Neural cell (in vitro differentiated cells): ENCODE results near the gene PIGB. TPM values are rescaled to one million over a fixed set of nuclear protein-coding genes. Genes with fewer than 3 reads are reported as not detected.

Source experiments
- H2AFZ ChIP-seq: fragments of 200-600, 300-800 bp; sonication (generic), shearing (Covaris generic); 2 replicates; pipeline ENCODE4 v1.6.0; 2014; ENCODE audit warnings: low read depth, mild to moderate bottlenecking, antibody characterized with exemption, low read length, moderate library complexity
- H3F3A ChIP-seq: fragments of 200-600 bp; shearing (Covaris generic); 2 replicates; pipeline ENCODE4 v1.6.1; 2016; ENCODE audit warnings: mild to moderate bottlenecking, moderate library complexity, mixed read lengths, antibody characterized with exemption, low read length; ENCODE audit not compliant: insufficient read depth, poor library complexity, severe bottlenecking
- H3K27ac ChIP-seq: fragments of 200-600, 300-800 bp; sonication (generic), shearing (Covaris generic); 2 replicates; pipeline ENCODE4 v1.5.1; 2014; ENCODE audit warnings: mild to moderate bottlenecking, low read length, moderate library complexity
- H3K27me3 ChIP-seq: fragments of 300-800, 200-600 bp; sonication (generic), shearing (Covaris generic); 2 replicates; pipeline ENCODE4 v1.6.0; 2014; ENCODE audit warnings: mild to moderate bottlenecking, low read depth, low read length, moderate library complexity; ENCODE audit not compliant: insufficient read depth
- H3K36me3 ChIP-seq: fragments of 300-800, 200-600 bp; sonication (generic), shearing (Covaris generic); 2 replicates; pipeline ENCODE4 v1.5.1; 2014; ENCODE audit warnings: mild to moderate bottlenecking, antibody characterized with exemption, low read length, moderate library complexity; ENCODE audit not compliant: insufficient read depth
- H3K4me2 ChIP-seq: fragments of 300-800, 200-600 bp; sonication (generic), shearing (Covaris generic); 2 replicates; pipeline ENCODE4 v1.6.0; 2014; ENCODE audit warnings: mild to moderate bottlenecking, low read length
- H3K4me3 ChIP-seq: fragments of 300-800, 200-600 bp; sonication (generic), shearing (Covaris generic); 2 replicates; pipeline ENCODE4 v1.5.1; 2014; ENCODE audit warnings: mild to moderate bottlenecking, low read length, moderate library complexity
- H3K79me2 ChIP-seq: fragments of 200-600 bp; shearing (Covaris generic); replicated peaks from 2 replicates; pipeline ENCODE4 v1.6.0; 2014; ENCODE audit warnings: mild to moderate bottlenecking, low read length, moderate library complexity; ENCODE audit not compliant: insufficient read depth
- H3K9ac ChIP-seq: fragments of 300-800, 200-600 bp; sonication (generic), shearing (Covaris generic); 2 replicates; pipeline ENCODE4 v1.6.1; 2016; ENCODE audit warnings: mild to moderate bottlenecking, low read length, mixed read lengths
- H3K9me2 ChIP-seq: fragments of 200-600 bp; shearing (Covaris generic); 2 replicates; pipeline ENCODE4 v1.6.1; 2016; ENCODE audit warnings: mild to moderate bottlenecking, low read length, mixed read lengths; ENCODE audit not compliant: insufficient read depth
- H3K9me3 ChIP-seq: fragments of 200-600, 300-800 bp; sonication (generic), shearing (Covaris generic); 2 replicates; pipeline ENCODE4 v1.6.1; 2016; ENCODE audit warnings: mild to moderate bottlenecking, mixed run types, low read length, moderate library complexity, mixed read lengths
- H4K20me1 ChIP-seq: fragments of 200-600 bp; shearing (Covaris generic); 2 replicates; pipeline ENCODE4 v1.6.1; 2016; ENCODE audit warnings: mild to moderate bottlenecking, mixed run types; ENCODE audit not compliant: insufficient read depth
- EP300 ChIP-seq: fragments of 450-650 bp; conservative IDR thresholded peaks from 2 replicates; pipeline ENCODE4 v1.6.1; 2014; ENCODE audit warnings: antibody characterized with exemption, mild to moderate bottlenecking, moderate library complexity; ENCODE audit not compliant: poor library complexity, severe bottlenecking
- EZH2 ChIP-seq: fragments of 200-600, 300-800 bp; shearing (Covaris generic), sonication (generic); IDR thresholded peaks from 2 replicates; pipeline ENCODE4 v1.6.1; 2014; ENCODE audit warnings: antibody characterized with exemption, low read length, borderline replicate concordance, mild to moderate bottlenecking; ENCODE audit not compliant: insufficient read depth, poor library complexity, severe bottlenecking
- MXI1 ChIP-seq: fragments of 450-650 bp; conservative IDR thresholded peaks from 2 replicates; pipeline ENCODE4 v1.6.1; 2014; ENCODE audit warnings: antibody characterized with exemption, mild to moderate bottlenecking; ENCODE audit not compliant: poor library complexity, severe bottlenecking
- POLR2AphosphoS5 ChIP-seq: IDR thresholded peaks from 2 replicates; pipeline ENCODE4 v1.6.1; 2012
- RAD21 ChIP-seq: fragments of 450-650 bp; conservative IDR thresholded peaks from 2 replicates; pipeline ENCODE4 v1.6.1; 2014; ENCODE audit warnings: antibody characterized with exemption, mild to moderate bottlenecking, moderate library complexity
- SMC3 ChIP-seq: fragments of 450-650 bp; conservative IDR thresholded peaks from 2 replicates; pipeline ENCODE4 v1.6.1; 2014; ENCODE audit warnings: antibody characterized with exemption, mild to moderate bottlenecking, moderate library complexity; ENCODE audit not compliant: poor library complexity
- TAF1 ChIP-seq: IDR thresholded peaks from 2 replicates; pipeline ENCODE4 v1.6.1; 2012; ENCODE audit warnings: low read depth
- polyA plus RNA-seq: library from polyadenylated mRNA; depleted of rRNA; stranded (reverse); fragments of >200 nt; gene quantifications from 2 replicates; pipeline ENCODE4 v1.2.3, GENCODE V29; 2014
- TF ChIP-seq, protein P1 (sequence below): IDR thresholded peaks from 2 replicates; pipeline ENCODE4 v1.6.1; 2012; ENCODE audit warnings: borderline replicate concordance
- TF ChIP-seq, protein P2 (sequence below): fragments of 450-650 bp; IDR thresholded peaks from 2 replicates; pipeline ENCODE4 v1.5.1; 2014; ENCODE audit warnings: antibody characterized with exemption, mild to moderate bottlenecking, moderate library complexity; ENCODE audit not compliant: poor library complexity, severe bottlenecking

Gene PIGB
- polyA plus RNA-seq, 1 donor from 2014 or later: 8.1 TPM

DNA sequence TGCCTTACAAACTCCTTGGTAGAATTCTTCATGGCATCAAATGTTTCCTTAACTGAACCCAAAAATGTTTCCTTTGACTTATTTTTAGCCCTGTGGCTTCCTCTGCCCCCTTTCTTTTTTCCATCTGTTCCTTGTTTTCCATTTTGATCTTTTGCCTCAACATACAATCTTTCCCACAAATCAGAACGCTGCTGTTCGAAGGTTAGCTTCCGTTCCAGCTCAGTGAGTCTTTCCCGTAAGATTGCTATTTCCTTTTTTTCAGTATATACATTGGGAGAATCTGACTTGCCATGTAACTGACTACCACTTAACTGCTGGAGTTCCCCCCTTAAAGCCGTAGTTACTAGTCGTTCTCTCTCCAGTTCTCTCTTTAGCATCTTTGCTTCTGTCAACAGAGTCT lies 41.2 kb downstream of the PIGB start:
- Histone ChIP-seq H3K27ac (no peak overlapping the region), H3K4me2 (no peak overlapping the region), H2AFZ (no peak overlapping the region), H3K9me3 (no peaks in the 10 kb centered on the region), H3K9ac (no peak overlapping the region), H3K79me2 (no peaks in the 10 kb centered on the region), H3F3A (no peaks in the 10 kb centered on the region), H3K4me3 (no peak overlapping the region), H3K9me2 (no peaks in the 10 kb centered on the region), H3K27me3 (no peaks in the 10 kb centered on the region), H3K36me3 (no peaks in the 10 kb centered on the region), H4K20me1 (no peaks in the 10 kb centered on the region)
- TF ChIP-seq, protein P1, sequence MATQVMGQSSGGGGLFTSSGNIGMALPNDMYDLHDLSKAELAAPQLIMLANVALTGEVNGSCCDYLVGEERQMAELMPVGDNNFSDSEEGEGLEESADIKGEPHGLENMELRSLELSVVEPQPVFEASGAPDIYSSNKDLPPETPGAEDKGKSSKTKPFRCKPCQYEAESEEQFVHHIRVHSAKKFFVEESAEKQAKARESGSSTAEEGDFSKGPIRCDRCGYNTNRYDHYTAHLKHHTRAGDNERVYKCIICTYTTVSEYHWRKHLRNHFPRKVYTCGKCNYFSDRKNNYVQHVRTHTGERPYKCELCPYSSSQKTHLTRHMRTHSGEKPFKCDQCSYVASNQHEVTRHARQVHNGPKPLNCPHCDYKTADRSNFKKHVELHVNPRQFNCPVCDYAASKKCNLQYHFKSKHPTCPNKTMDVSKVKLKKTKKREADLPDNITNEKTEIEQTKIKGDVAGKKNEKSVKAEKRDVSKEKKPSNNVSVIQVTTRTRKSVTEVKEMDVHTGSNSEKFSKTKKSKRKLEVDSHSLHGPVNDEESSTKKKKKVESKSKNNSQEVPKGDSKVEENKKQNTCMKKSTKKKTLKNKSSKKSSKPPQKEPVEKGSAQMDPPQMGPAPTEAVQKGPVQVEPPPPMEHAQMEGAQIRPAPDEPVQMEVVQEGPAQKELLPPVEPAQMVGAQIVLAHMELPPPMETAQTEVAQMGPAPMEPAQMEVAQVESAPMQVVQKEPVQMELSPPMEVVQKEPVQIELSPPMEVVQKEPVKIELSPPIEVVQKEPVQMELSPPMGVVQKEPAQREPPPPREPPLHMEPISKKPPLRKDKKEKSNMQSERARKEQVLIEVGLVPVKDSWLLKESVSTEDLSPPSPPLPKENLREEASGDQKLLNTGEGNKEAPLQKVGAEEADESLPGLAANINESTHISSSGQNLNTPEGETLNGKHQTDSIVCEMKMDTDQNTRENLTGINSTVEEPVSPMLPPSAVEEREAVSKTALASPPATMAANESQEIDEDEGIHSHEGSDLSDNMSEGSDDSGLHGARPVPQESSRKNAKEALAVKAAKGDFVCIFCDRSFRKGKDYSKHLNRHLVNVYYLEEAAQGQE: no peak
- TF ChIP-seq EZH2 (no peak), POLR2AphosphoS5 (no peak), EP300 (no peak)
- TF ChIP-seq, protein P2, sequence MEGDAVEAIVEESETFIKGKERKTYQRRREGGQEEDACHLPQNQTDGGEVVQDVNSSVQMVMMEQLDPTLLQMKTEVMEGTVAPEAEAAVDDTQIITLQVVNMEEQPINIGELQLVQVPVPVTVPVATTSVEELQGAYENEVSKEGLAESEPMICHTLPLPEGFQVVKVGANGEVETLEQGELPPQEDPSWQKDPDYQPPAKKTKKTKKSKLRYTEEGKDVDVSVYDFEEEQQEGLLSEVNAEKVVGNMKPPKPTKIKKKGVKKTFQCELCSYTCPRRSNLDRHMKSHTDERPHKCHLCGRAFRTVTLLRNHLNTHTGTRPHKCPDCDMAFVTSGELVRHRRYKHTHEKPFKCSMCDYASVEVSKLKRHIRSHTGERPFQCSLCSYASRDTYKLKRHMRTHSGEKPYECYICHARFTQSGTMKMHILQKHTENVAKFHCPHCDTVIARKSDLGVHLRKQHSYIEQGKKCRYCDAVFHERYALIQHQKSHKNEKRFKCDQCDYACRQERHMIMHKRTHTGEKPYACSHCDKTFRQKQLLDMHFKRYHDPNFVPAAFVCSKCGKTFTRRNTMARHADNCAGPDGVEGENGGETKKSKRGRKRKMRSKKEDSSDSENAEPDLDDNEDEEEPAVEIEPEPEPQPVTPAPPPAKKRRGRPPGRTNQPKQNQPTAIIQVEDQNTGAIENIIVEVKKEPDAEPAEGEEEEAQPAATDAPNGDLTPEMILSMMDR: no peak

DNA sequence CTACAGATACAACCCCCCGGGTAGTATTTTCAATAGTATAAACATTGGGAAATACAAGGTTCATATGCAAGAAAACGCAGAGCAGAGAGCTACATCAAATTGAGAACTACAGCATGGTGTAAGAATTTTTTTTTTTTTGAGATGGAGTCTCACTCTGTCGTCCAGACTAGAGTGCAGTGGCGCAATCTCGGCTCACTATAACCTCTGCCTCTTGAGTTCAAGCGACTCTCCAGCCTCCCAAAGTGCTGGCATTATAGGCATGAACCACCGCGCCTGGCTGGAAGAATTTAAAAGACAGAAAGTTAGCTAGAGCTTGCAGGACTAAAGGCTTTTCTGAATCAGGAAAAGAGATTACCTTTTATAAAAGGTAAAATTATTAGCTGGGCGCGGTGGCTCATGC lies 42.0 kb downstream of the PIGB start:
- Histone ChIP-seq H3K27me3 (no peaks in the 10 kb centered on the region), H3K4me2 (no peak overlapping the region), H2AFZ (no peak overlapping the region), H3F3A (no peaks in the 10 kb centered on the region), H3K79me2 (no peaks in the 10 kb centered on the region), H3K36me3 (no peaks in the 10 kb centered on the region), H3K9me2 (no peaks in the 10 kb centered on the region), H3K27ac (no peak overlapping the region), H3K9ac (no peak overlapping the region), H3K4me3 (no peak overlapping the region), H4K20me1 (no peaks in the 10 kb centered on the region), H3K9me3 (no peaks in the 10 kb centered on the region)
- TF ChIP-seq MXI1: no peak

DNA sequence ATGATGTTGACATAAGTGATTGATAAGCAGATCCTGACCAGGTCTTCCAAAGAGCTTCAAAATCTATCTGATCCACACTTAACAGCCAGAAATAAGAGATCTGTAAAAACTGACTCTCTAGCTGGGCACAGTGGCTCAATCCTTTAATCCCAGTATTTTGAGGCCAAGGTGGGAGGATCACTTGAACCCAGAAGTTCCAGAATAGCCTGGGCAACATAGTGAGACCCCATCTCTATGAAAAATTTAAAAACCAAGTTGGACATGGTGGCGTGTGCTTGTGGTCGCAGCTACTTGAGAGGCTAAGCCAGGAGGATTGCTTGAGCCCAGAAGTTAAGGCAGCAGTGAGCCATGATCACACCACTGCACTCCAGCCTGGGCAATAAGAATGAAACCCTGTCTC lies 43.6 kb downstream of the PIGB start:
- H2AFZ ChIP-seq: no peak overlapping the region
- no peaks in the 10 kb centered on the region for H3K36me3 ChIP-seq
- H3K4me3 ChIP-seq: no peak overlapping the region
- H3K79me2 ChIP-seq: no peaks in the 10 kb centered on the region
- H3K9me3 ChIP-seq: no peaks in the 10 kb centered on the region
- H3K27me3 ChIP-seq: no peaks in the 10 kb centered on the region
- H3K27ac ChIP-seq: no peak overlapping the region
- no peak overlapping the region for H3K4me2 ChIP-seq
- no peaks in the 10 kb centered on the region for H4K20me1 ChIP-seq
- TF ChIP-seq, protein P2: no peak
- TF ChIP-seq SMC3: no peak
- TF ChIP-seq TAF1: no peak
- no peak for TF ChIP-seq EP300
- no peak for TF ChIP-seq RAD21
- TF ChIP-seq, protein P1: no peak
- TF ChIP-seq EZH2: no peak
- no peak for TF ChIP-seq MXI1
- H3K9ac ChIP-seq: no peak overlapping the region
- H3F3A ChIP-seq: no peaks in the 10 kb centered on the region
- H3K9me2 ChIP-seq: no peaks in the 10 kb centered on the region
